Lower leg skin (tissue), 4 donors: Measurements from ENCODE around the gene NOM1. TPM values are rescaled to one million over a fixed set of nuclear protein-coding genes. Genes with fewer than 3 reads are reported as not detected.

ENCODE experiments used
- DNase-seq, 2 donors: peaks; one replicate each; pipeline ENCODE4 v3.0.0-alpha.2; 2019; ENCODE audit warnings: low spot score in 2 of 2
- H3K4me3 ChIP-seq: fragments of 200-600 bp; sonication (generic); 2 replicates; pipeline ENCODE4 v1.5.1; 2017; ENCODE audit warnings: mild to moderate bottlenecking, low read depth; ENCODE audit not compliant: poor library complexity, severe bottlenecking
- CTCF ChIP-seq, 3 donors: fragments of 450-650 bp; IDR thresholded peaks; one replicate each; pipeline ENCODE4 v1.5.1; 2016; ENCODE audit warnings: antibody characterized with exemption in 3 of 3, mild to moderate bottlenecking in 3 of 3, moderate library complexity in 2 of 3
- POLR2A ChIP-seq, 2 donors: fragments of 450-650 bp; IDR thresholded peaks; one replicate each; pipeline ENCODE4 v1.6.1; 2016 to 2017; ENCODE audit warnings: antibody characterized with exemption in 2 of 2, mild to moderate bottlenecking in 1 of 2, moderate library complexity in 1 of 2
- WGBS, 2 donors: methylation state at CpG; one replicate each; pipeline ENCODE4 v1.1.5; 2018; 5-methylcytosine and 5-hydroxymethylcytosine counted together
- intact Hi-C: fragments of 100-400 bp; cut with DNase I; formaldehyde crosslinking; loops from one replicate; pipeline ENCODE4 v1.15.0; 2023; ENCODE audit warnings: low total_unique reads
- total RNA-seq, 4 donors: library from RNA; depleted of rRNA; stranded (reverse); fragments of >200 nt; gene quantifications; one replicate each; pipeline ENCODE4 v1.1.0, GENCODE V29; 2016

Gene NOM1
- total RNA-seq, 4 donors from 2014 or later, result 9.0 to 26.4 (median 17.4) TPM

- intact Hi-C loops, result no loop called here
- DNase-seq, result peak in 1 of 2 donors; percentile 83
- 11 to 15% methylated on average over 25 of the region's 25 CpGs for WGBS, 2 donors
- TF ChIP-seq POLR2A (IDR thresholded peaks at IDR 0.05) (no peak), CTCF (IDR thresholded peaks at IDR 0.05) (no peak)
- H3K4me3 ChIP-seq, result no peak overlapping the region
Observed at GRCh38 chr7:157019718-157020451, 70.4 kb downstream of the NOM1 start.

- no peak for TF ChIP-seq POLR2A (IDR thresholded peaks at IDR 0.05)
- 7% methylated on average over 24 to 25 of the region's 38 CpGs for WGBS, 2 donors
- DNase-seq, result peak in 1 of 2 donors; percentile 71
- intact Hi-C loops, result no loop called here
- H3K4me3 ChIP-seq, result no peak overlapping the region
Observed at GRCh38 chr7:157020514-157021070, 71.1 kb downstream of the NOM1 start.

DNA sequence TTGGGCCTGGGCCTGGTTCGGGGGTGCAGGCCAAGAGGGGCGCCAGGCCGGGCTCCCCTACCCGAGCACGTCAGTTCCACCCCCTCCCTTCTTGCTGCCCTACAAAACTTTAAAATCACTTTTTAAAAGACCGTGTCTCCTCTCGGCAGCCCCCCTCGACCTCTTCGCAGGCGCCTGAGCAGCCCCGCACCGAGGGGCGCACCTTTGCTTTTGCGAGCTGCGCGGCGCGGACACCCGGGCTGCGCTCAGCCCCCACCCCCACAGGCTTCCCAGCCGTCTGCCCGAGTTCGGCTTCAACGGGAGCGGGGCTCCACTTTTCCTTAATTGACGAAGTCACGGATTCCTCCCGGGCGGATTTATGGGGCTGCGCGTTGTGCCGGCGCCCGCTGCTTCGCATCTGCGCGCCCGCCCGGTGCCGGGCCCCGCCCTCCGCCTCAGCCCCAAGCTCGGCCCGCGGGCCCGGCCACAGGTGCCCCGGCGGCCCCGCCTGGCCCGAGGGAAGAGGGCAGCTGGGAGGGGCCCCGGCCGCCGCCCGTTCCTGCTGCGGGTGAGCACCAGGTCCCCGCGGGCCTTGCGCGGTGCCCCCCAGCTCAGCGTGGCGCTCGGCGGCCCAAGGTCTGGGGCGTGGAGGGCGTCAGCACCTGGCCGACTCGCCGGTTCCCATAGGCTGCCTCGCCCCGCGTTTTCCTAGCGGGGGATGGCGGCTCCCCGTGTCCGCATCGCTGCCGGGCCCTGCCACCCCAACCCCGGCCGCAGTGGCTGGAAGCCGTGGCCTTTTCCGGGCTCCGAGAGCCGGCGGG lies 71.8 kb downstream of the NOM1 start:
- 1% methylated on average over 40 to 44 of the region's 84 CpGs for WGBS, 2 donors
- no peak overlapping the region for H3K4me3 ChIP-seq
- no peak for TF ChIP-seq POLR2A (IDR thresholded peaks at IDR 0.05)
- intact Hi-C loops, result no loop called here
- peak in 1 of 2 donors; percentile 73 for DNase-seq

DNA sequence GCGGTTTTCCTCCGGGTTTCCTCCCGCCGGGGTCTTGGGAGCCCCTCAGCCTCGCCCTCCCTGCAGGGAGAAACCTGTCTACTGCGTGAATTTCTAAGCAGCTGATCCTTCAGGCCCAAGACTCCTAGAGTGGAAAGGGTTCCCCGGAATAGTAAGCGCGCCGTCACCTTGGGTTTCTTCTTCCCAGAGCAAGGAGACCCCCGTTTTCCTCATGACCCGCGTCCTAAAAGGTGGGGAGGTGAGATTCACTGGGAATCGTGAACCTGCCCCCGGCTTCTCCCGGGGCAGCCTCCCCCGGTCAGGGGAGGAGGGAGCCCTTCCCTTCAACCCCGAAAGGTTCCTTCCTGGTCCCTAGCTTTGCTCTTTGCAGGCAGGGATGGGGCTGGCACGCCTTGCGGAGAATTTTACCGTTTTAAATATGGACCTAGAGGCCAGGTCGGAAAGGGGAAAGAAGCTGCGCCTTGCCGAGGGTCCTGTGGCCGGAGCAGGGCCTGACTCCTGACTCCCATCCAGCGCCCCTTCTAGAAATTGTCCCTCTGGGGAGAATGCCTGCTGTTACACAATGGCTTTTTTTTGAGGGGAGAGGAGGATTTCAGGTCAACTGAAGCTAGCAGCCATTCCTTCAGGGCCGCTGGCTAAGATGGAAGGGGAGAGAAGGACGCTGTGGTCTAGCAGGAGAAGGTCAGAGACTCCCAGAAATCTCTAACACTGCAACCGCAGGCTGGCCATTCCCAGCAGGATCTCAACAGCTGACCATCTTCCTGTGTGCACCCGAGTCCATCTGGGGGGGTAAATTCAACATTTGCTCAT lies 72.6 kb downstream of the NOM1 start:
- no peak overlapping the region for H3K4me3 ChIP-seq
- DNase-seq, result peak in 1 of 2 donors; percentile 58
- TF ChIP-seq POLR2A (IDR thresholded peaks at IDR 0.05) (no peak), CTCF (IDR thresholded peaks at IDR 0.05) (no peak)
- WGBS, 2 donors, result 5 to 11% methylated on average over 23 to 30 of the region's 30 CpGs
- intact Hi-C loops, result no loop called here

Other genes with a start within 250 kb of the NOM1 start
- gene LMBR1, start 56.5 kb upstream of the NOM1 start, total RNA-seq, result 10 to 100 TPM; 44.1 to 67.0 (median 55.9) TPM
- under 1 TPM in 1 of 4 donors, not detected in 3; 0.76 TPM for gene MNX1, start 61.0 kb downstream of the NOM1 start, total RNA-seq
- gene UBE3C, start 189.2 kb downstream of the NOM1 start, total RNA-seq, result 10 to 100 TPM; 55.5 to 76.1 (median 60.4) TPM